GM13976 (cell line): ENCODE measurements around the gene LGI4.

Source experiments
- DNase-seq: peaks from one replicate; pipeline ENCODE4 v3.0.0; 2012; ENCODE audit warnings: low spot score
- in situ Hi-C: fragments of 300-500 bp; cut with MboI; formaldehyde crosslinking; loops from one replicate; pipeline ENCODE4 v1.12.0; 2022; ENCODE audit warnings: low sequenced_read_pairs, mixed read lengths, inconsistent platforms; ENCODE audit not compliant: unreplicated experiment
- TF ChIP-seq, protein P1 (sequence below): IDR thresholded peaks from 2 replicates; pipeline ENCODE4 v1.5.1; 2012; ENCODE audit warnings: borderline replicate concordance, mild to moderate bottlenecking; ENCODE audit not compliant: insufficient read depth; ENCODE audit errors: extremely low read depth, missing control alignments, control extremely low read depth

LGI4 gene

DNA sequence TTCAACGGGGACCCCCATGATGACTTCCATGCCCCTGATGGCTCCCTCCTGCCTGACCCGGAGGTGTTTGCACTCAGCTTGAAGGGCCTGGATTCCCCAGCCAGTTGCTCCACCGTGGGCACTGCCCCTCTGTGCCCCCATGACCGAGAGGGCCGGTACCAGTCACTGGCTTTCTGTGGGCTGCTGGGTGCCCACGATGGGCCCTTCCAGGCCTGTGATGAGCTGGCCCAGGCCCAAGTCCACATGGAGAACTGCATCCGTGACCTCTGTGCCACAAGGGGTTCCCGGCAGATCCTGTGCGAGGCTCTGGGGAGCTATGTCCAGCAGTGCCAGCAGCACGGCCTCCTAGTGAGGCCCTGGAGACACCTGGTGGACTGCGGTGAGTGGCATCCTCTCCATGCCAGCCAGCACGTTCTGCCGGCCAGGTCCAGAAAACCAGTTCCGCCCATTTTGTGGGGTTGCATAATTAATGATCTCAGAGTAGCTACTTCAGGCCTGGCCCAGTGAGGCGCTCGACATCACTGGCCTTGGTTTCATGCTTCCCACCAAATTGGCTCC, 54.2 kb downstream of the LGI4 start:
- TF ChIP-seq, protein P1, sequence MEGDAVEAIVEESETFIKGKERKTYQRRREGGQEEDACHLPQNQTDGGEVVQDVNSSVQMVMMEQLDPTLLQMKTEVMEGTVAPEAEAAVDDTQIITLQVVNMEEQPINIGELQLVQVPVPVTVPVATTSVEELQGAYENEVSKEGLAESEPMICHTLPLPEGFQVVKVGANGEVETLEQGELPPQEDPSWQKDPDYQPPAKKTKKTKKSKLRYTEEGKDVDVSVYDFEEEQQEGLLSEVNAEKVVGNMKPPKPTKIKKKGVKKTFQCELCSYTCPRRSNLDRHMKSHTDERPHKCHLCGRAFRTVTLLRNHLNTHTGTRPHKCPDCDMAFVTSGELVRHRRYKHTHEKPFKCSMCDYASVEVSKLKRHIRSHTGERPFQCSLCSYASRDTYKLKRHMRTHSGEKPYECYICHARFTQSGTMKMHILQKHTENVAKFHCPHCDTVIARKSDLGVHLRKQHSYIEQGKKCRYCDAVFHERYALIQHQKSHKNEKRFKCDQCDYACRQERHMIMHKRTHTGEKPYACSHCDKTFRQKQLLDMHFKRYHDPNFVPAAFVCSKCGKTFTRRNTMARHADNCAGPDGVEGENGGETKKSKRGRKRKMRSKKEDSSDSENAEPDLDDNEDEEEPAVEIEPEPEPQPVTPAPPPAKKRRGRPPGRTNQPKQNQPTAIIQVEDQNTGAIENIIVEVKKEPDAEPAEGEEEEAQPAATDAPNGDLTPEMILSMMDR: no peak
- in situ Hi-C loops: no loop called here
- no peak for DNase-seq

DNA sequence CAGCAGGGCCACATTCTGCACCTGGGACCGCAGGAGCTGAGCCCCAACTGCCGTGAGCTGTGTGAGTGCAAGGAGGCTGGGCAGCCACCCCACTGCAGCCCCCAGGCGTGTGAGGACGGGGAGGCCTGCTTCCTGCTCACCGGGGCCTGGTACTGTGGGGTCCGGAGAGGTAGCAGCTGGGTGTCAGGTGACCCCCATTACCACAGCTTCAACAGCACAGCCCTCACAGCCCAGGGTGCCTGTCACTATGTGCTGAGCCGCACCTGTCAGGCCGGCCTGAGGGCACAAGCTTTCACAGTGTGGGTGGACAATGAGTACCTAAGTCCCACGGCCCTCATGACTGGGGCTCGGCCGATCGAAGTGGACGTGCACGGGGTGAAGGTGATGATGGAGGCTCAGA, 55.0 kb downstream of the LGI4 start:
- no peak for DNase-seq
- in situ Hi-C loops: no loop called here
- TF ChIP-seq, protein P1: no peak

DNA sequence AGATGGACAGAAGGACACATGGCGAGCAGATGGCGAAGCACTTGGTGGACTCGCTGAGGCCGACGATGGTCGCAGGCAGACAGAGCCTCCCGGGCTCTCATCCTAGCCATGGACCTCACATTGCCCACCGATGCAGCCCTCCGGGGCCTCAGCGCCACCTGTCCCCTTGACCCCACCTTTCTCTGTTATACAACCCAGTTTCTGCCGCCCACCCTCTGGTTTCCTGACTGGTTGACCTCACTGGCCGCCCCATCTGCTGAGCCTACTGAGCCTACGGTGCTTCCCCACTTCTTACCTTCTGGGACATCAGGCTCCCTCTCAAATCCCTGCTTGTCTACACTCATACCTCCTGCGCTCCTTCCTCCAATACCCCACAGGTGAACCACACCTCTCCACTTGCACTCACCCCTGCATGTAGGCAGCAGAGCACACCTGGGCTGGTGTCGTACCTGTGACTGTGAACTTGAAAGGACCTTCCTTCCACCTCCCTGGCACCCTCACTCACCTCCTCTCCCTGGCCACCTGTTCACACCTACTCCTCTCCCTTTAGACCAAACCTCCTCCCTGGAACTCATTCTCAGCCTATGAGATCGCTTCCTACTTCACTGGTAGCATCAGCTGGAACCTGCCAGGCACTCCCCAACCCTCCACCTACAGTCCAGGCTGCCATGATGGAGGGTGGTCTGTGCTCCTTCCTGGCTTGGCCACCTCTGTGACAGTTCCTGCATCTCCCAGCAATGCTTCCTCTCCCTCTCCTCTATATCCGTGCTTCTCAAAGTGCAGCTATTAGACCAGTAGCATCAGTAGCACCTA, 57.2 kb downstream of the LGI4 start:
- TF ChIP-seq, protein P1: no peak
- no peak for DNase-seq
- in situ Hi-C loops: no loop called here

DNA sequence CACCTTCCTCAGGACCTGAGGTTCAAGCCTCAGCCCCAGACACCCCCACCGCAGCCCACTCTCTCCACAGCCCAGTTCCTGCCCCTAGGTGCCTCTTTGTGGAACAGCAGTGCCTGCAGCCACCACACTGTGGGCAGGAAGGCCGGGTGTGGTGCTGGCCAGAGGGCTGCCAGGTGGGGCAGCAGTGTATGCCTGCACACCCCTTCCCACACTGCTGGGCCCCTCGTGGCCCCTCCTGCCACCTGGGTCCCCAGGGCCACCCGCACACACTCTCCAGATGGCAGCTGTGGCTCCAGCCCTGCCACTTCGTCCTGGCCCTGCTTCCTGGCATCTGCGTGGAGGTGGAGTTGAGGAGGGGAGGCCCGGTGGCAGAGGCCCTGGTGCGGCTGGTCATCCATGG, 58.2 kb downstream of the LGI4 start:
- no peak for DNase-seq
- in situ Hi-C loops: no loop called here
- TF ChIP-seq, protein P1: no peak

DNA sequence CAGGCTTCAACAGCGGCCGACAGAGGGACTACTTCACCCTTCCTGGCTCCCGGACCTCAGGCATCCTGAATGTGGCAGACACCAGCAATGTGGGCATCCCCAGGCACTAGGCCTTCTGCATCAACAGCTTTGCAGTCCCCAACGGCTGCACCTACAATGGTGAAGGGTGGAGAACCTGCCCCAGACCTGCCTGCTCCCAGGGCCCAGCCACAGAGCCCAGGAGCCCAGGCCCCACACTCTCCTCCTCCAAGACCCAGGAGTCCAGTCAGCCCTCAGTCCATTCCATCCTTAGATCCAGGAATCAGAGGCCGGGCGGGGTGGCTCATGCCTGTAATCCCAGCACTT, 58.9 kb downstream of the LGI4 start:
- TF ChIP-seq, protein P1: no peak
- no peak for DNase-seq
- in situ Hi-C loops: no loop called here

DNA sequence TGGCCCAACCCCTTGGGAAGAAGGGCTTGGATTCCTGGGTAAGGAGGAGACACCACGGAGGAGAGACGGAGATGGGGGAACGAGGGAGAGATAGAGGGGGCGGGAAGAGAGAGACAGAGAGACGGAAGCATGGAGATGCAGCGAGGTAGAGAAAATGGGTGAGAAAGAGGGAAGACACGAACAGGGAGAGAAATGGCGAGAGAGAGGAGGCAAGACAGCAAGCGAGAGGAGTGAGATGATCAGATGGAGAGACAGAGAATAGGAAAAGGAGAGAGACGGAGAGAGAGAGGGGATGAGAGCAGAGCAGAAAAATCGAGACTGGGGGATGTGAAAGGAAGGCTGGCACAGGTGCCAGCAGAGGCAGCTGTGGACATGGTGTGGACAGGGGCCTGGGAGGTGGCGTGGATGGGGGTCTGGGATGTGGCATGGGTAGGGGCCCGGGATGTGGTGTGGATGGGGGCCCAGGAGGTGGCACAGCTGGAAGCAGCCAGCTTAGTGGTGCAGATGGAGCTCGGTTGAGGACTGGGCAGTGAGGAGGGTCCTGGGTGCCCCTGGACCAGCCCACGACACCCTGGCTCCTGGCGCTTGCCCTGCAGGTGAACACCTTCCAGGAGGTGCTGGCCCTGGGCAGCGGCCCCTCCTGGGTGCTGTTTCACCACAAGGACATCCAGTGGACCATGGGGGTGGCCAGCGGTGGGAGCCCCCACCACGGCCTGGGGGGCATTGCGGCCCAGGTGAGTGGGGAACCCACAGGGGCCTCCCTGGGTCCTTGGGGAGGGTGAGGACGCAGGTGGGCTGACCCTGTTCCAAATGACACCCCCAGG, 59.4 kb downstream of the LGI4 start:
- TF ChIP-seq, protein P1: no peak

More for the DNA sequence above, 59.4 kb downstream of the LGI4 start:
- in situ Hi-C loops: no loop called here
- no peak for DNase-seq
